ENCODE results near the gene ABRACL. TPM values are rescaled to one million over a fixed set of nuclear protein-coding genes. Genes with fewer than 3 reads are reported as not detected.
"Not testable (repeated sequence)": the region's sequence is repeated elsewhere in the genome, so short reads cannot be mapped to it uniquely, and the experiment has no call there.

Gene ABRACL
- polyA plus RNA-seq, 1 donor = 16.0 TPM

DNA sequence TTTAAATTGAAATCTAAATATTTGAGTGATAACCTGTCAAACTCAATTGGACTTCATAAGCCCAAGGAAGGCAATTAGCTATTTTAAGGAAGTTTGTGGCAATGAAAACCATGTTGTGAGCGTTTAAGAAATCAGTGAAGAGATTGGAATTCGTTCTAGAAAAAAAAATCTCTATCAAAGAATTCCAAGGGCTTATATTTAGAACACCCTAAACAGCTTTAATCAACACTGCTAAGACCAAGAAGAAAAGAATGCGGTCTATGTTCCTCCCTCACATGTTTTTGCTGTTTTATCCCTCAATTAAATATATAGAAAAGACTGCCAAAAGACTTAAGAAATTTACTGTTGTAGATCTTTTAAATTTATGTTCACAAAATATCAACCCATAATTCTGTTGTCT is 16.6 kb upstream of the ABRACL start:
- DNase-seq (ENCODE audit: low read depth) = no peak

GRCh38 chr6:139013185-139013800 is 15.3 kb upstream of the ABRACL start:
- DNase-seq (ENCODE audit: low read depth) = no peak

DNA sequence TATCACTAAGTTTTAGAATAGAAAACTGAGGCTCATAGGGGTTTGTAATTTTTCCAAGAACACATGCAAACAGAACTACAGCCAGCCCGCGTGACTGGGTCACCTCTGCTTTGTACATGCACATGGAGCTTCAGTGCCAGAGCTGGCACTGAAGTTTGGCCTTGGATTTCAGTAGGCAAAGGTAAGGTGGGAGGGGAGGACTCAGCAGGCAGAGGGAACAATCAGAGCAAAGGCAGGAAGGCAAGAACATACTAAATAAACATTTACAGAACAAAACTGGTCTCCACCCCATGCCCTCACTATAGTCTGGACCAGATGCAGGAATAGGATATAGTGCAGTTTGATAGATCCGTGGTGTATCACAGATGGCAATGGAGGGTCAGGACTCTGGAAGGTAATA is 13.6 kb upstream of the ABRACL start:
- no peak for DNase-seq (ENCODE audit: low read depth)

GRCh38 chr6:139016337-139017213 is 12.0 kb upstream of the ABRACL start:
- no peak for DNase-seq (ENCODE audit: low read depth)

GRCh38 chr6:139017227-139017626 is 11.3 kb upstream of the ABRACL start:
- no peak for DNase-seq (ENCODE audit: low read depth)

- DNase-seq (ENCODE audit: low read depth) = no peak
Observed at GRCh38 chr6:139019722-139020121, 8.8 kb upstream of the ABRACL start.

- no peak for DNase-seq (ENCODE audit: low read depth)
Observed at GRCh38 chr6:139020689-139021088, 7.9 kb upstream of the ABRACL start.

DNA sequence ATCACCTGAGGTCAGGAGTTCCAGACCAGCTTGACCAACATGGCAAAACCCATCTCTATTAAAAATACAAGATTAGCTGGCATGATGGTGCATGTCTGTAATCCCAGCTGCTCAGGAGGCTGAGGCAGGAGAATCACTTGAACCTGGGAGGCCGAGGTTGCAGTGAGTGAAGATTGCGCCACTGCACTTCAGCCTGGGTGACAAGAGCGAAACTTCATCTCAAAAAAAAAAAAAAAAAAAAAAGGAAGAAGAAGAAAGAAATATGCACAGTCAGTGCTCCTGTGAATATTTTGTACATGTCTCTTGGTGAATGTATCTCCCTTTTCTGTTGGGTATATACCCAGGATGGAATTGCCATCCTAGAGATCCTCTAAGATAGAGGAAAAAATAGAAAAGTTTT is 3.1 kb upstream of the ABRACL start:
- not testable (repeated sequence) for DNase-seq (ENCODE audit: low read depth)

DNA sequence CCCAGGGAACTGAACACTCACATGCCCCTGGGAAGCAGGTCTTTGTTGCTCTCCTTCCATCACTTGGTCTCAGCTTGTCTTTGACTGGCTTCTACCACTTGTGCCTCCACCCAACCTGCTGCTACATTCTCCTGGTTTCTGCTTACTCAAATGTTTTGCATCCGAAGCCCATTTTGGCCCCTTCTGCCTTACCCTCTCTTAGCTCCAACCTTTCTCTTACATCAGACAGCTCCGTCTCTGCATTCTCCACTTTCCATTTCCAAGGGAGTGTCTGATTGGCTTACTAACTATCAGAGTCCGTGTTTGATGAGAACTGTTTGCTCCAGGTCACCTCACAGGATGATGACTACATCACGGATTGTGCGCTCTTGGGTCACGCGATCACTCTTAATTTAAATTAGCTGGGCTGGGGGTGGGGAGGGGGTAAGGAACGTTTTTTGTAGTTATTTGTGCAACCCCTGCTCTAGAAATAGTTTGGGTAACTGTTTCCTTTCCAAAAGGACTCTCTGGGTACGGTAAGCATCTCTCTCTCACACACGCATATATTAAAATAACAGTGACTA is 844 bp upstream of the ABRACL start:
- no peak for DNase-seq (ENCODE audit: low read depth)

DNA sequence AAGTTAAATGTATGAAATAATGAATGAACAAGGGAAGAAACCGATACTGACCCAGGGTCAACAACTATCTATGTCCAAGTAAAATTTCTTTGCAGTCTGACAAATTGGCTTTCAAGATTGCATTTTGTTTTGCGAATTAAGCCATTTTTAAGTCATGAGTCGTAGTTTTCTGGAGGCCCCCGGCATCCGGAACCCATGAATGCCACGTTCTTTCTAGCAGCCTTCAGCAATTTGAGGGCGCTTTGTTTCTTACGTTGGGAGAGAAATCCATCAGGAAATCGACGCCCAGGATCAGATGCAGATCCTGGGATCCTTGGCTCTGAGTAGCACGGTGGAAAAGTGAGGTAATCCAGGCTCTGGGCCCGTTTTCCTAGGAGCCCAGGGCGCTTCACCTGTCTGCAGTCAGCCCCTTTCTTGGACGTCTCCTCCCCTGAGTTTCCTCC is 309 bp upstream of the ABRACL start:
- no peak for DNase-seq (ENCODE audit: low read depth)

GRCh38 chr6:139029470-139030227 is 1.1 kb downstream of the ABRACL start:
- DNase-seq (ENCODE audit: low read depth) = no peak

DNA sequence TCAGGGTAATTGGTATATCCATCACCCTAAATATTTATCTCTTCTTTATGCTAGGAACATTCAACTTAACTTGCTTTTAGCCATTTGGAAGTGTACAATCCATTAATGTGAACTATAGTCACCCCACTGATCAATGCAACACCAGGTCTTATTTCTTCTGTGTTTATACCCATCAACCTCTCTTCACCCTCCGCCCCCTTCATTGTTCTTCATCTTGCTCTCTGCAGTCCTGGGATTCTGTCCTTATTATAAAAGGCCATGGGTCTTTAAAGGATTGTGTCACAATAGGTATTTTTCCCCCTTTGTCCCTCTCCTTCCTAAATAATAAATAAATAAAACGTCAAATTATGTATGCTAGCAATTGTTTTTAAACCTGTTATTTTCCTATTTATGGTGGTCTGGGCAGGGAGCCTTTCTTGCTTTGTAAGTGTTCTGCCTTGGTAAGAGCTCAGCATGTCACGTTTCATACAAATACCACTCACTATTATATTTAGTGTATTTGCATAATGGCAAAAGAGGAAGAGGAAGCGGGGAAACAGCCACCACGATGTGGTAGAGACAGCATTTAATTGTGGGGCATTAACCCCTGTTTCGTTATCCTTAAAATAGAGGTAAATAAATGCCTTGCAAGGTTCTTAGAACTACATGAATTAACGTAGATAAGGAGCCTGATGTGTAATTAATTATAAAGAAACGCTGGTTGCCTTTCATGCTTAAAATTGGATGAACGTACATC is 1.9 kb downstream of the ABRACL start:
- DNase-seq (ENCODE audit: low read depth) = no peak

GRCh38 chr6:139037490-139037889 is 8.9 kb downstream of the ABRACL start:
- DNase-seq (ENCODE audit: low read depth) = no peak

- DNase-seq (ENCODE audit: low read depth) = no peak
Observed at GRCh38 chr6:139044250-139044649, 15.7 kb downstream of the ABRACL start.

- no peak for DNase-seq (ENCODE audit: low read depth)
Observed at GRCh38 chr6:139047677-139048076, 19.1 kb downstream of the ABRACL start.

DNA sequence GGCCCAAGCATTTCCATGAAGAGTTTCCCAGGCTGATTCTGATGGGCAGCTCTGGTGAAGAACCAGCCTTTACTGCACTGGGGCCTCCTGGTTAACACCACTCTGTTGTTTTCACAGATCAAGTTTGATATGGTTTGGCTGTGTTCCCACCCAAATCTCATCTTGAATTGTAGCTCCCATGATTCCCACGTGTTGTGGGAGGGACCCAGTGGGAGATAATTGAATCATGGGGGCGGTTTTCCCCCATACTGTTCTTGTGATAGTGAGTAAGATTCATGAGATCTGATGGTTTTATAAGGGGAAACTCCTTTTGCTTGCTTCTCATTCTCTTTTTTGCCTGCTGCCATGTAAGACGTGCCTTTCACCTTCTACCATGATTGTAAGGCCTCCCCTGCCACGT is 20.4 kb downstream of the ABRACL start:
- not testable (repeated sequence) for DNase-seq (ENCODE audit: low read depth)

- not testable (repeated sequence) for DNase-seq (ENCODE audit: low read depth)
Observed at GRCh38 chr6:139050131-139050769, 21.7 kb downstream of the ABRACL start.

GRCh38 chr6:139050770-139051313 is 22.3 kb downstream of the ABRACL start:
- DNase-seq (ENCODE audit: low read depth) = no peak

DNA sequence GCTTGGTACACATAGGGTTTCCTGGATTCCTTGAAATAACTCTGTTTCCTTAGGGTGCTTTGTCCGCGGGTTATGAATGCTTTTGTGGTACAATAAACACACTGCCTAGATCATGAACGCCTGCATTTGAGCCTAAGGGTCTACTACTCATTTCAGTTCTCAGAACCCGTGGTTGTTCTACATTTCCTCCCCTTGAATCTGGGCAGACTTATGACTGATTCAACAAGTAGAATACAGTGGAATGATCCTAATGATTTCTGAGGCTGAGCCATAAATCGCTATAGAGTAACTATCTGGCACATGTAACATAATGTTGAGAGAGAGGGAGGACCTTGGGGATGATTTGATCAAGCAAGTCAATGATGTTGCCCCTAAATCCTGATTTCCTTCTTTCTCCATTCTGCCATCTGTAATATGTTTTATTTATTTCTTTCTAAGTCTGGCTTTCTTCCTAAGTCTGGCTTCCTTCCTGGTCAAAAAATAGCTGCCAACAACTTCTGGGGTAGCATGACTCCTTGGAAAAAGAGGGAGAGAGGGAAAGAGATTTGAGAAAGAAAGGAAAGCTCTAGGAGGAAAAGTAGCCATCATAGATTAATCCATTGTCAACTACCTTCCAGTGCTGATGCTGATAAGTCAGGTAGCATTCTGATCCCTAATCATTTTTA is 23.0 kb downstream of the ABRACL start:
- DNase-seq (ENCODE audit: low read depth) = no peak

DNA sequence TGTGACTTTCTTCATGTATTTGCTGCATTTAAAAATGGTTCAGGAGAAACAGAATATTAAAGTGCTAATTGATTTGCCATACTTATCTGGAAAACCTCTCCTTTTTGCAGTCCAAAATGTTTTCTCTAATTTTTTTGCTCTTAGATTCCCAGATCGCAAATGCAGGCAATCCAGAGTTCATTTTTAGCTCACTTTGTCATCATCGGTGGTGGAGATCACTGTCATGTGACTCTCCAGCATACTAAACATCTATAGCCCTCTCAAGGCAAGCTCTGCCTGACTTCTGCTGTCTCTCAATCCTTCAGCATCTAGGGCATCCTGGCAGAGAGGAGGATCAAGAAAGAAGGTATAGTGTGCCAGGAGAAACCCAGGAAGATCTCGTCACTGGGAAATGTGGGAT is 24.8 kb downstream of the ABRACL start:
- DNase-seq (ENCODE audit: low read depth) = no peak

Data from forelimb muscle (tissue), 1 donor.